AG04449 (cell line): ENCODE data around the gene MNT.

ENCODE experiments used
- CTCF ChIA-PET: fragments of 350-600 bp; formaldehyde crosslinking; extraction: SDS; loops from one replicate; lab custom pipeline; 2021; ENCODE audit warnings: antibody characterized with exemption; lab: Yijun Ruan, JAX
- POLR2A ChIA-PET: fragments of 400-600, 350-600 bp; formaldehyde crosslinking; extraction: SDS; loops from one replicate; lab custom pipeline; 2020; ENCODE audit warnings: antibody characterized with exemption, inconsistent platforms; lab: Yijun Ruan, JAX
- DNase-seq: peaks from one replicate; pipeline ENCODE4 v3.0.0-alpha.2; 2010; ENCODE audit warnings: low read depth, low spot score
- H3K4me3 ChIP-seq: 2 replicates; pipeline ENCODE4 v1.5.1; 2011; ENCODE audit warnings: low read depth, mild to moderate bottlenecking, control low read depth, low read length
- CTCF ChIP-seq: IDR thresholded peaks from one replicate; pipeline ENCODE4 v1.5.1; 2011; ENCODE audit warnings: mild to moderate bottlenecking, moderate library complexity, low read length, control low read depth, inconsistent platforms; ENCODE audit not compliant: insufficient read depth; ENCODE audit errors: missing control alignments

The MNT gene

GRCh38 chr17:2347805-2348685, 52.8 kb downstream of the MNT start:
- CTCF ChIA-PET, result interaction anchor here (0.7 to 1.9 kb wide), 12 partner anchors 9 to 466 kb away, joined by 3 to 12 read pairs (median 4); partner anchors contain the start of genes HIC1, SGSM2 and TSR1
- POLR2A ChIA-PET, result interaction anchor here (0.7 to 1.8 kb wide), 2 partner anchors 10 to 12 kb away, joined by 3 to 4 read pairs; partner anchors contain the start of genes SGSM2 and TSR1
- TF ChIP-seq CTCF, result no peak
- DNase-seq, result peak; percentile 78
- H3K4me3 ChIP-seq, result no peak overlapping the region

- POLR2A ChIA-PET, result no interaction called here
- no peak overlapping the region for H3K4me3 ChIP-seq
- DNase-seq, result no peak
- CTCF ChIA-PET, result interaction anchor here (0.7 to 1.9 kb wide), 8 partner anchors 8 to 292 kb away, joined by 3 to 5 read pairs (median 4); partner anchors contain the start of gene HIC1
- TF ChIP-seq CTCF, result no peak
Observed at GRCh38 chr17:2346475-2346874, 54.4 kb downstream of the MNT start.

DNA sequence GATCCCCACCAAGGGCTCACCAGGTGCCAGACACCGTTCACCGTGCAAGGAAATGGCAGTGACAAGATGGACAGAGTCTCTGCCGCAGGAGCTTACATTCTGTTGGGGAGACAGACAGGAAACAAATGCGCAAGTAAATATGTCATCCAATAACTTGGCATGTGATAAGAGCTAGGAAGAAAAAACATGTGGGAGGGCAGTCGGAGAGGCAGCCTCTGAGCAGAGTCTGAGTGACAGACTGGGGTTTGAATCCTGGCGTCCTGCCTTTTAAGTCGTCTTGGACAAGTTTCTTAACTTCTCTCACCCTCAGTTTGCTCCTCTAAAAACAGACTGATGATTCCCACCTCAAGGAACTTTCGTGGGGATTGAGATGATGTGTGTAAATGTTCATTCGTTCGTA, 56.3 kb downstream of the MNT start:
- DNase-seq, result no peak
- no peak for TF ChIP-seq CTCF
- no peak overlapping the region for H3K4me3 ChIP-seq
- ChIA-PET CTCF (interaction anchor here (1.1 to 1.2 kb wide), 2 partner anchors 8 to 9 kb away, joined by 3 to 5 read pairs; no protein-coding TSS in a partner anchor), POLR2A (no interaction called here)

GRCh38 chr17:2343421-2343820, 57.4 kb downstream of the MNT start:
- no peak overlapping the region for H3K4me3 ChIP-seq
- ChIA-PET POLR2A (no interaction called here), CTCF (interaction anchor here (1.4 kb wide), 1 partner anchor 8 kb away, joined by 3 read pairs; no protein-coding TSS in a partner anchor)
- no peak for DNase-seq
- no peak for TF ChIP-seq CTCF

- H3K4me3 ChIP-seq, result peak overlapping the region; percentile 93
- POLR2A ChIA-PET, result interaction anchor here (1.1 to 1.8 kb wide), 3 partner anchors 10 to 78 kb away, joined by 3 to 6 read pairs (median 3); partner anchors contain the start of genes SMG6 and SRR
Observed at GRCh38 chr17:2338315-2338657, 62.6 kb downstream of the MNT start.

More at GRCh38 chr17:2338315-2338657, 62.6 kb downstream of the MNT start:
- no peak for DNase-seq
- TF ChIP-seq CTCF, result no peak
- CTCF ChIA-PET, result interaction anchor here (0.5 to 5.6 kb wide), 10 partner anchors 8 to 445 kb away, joined by 3 to 28 read pairs (median 5); no protein-coding TSS in a partner anchor
